ENCODE measurements around the gene GREB1.

DNA sequence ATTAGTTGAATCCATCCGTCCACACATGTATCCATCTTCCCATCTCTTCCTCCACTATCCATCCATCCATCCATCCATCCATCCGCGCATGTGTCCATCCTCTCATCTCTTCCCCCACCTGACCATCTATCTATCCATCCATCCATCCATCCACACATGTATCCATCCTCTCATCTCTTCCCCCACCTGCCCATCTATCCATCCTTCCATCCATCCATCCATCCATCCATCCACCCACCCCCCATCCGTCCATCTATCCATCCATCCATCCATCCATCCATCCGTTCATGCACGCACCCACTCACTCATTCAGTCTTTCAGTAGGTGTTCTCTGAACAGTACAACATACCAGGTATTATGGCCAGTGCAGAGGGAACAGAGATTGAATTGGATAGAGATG, 18.9 kb upstream of the GREB1 start:
- TF ChIP-seq, protein P1, sequence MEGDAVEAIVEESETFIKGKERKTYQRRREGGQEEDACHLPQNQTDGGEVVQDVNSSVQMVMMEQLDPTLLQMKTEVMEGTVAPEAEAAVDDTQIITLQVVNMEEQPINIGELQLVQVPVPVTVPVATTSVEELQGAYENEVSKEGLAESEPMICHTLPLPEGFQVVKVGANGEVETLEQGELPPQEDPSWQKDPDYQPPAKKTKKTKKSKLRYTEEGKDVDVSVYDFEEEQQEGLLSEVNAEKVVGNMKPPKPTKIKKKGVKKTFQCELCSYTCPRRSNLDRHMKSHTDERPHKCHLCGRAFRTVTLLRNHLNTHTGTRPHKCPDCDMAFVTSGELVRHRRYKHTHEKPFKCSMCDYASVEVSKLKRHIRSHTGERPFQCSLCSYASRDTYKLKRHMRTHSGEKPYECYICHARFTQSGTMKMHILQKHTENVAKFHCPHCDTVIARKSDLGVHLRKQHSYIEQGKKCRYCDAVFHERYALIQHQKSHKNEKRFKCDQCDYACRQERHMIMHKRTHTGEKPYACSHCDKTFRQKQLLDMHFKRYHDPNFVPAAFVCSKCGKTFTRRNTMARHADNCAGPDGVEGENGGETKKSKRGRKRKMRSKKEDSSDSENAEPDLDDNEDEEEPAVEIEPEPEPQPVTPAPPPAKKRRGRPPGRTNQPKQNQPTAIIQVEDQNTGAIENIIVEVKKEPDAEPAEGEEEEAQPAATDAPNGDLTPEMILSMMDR (IDR thresholded peaks at IDR 0.05; ENCODE audit: low read depth, low read length), result no peak
- no peak for TF ChIP-seq EZH2phosphoT487 (IDR thresholded peaks at IDR 0.05; ENCODE audit: low read depth)

All from OCI-LY3 (cell line).